Esophagus squamous epithelium (tissue), 5 donors: ENCODE results near the gene DAAM1. TPM values are rescaled to one million over a fixed set of nuclear protein-coding genes. Genes with fewer than 3 reads are reported as not detected.

Experiments
- DNase-seq: peaks from one replicate; lab custom pipeline; 2025; lab: John Stamatoyannopoulos, UW
- H3K27ac ChIP-seq, 4 donors: fragments of 200-600 bp; sonication (generic); one replicate each; pipeline ENCODE4 v1.5.1; 2016 to 2019; ENCODE audit warnings: mild to moderate bottlenecking in 1 of 4
- H3K27me3 ChIP-seq, 4 donors: fragments of 200-600 bp; sonication (generic); 1 replicate in 3 of 4; 2 replicates in 1 of 4; pipeline versions ENCODE4 v1.5.1 to v1.6.0; 2017 to 2021; ENCODE audit warnings: antibody characterized with exemption in 1 of 4
- H3K36me3 ChIP-seq, 3 donors: fragments of 200-600 bp; sonication (generic); one replicate each; pipeline ENCODE4 v1.5.1; 2016 to 2019
- H3K4me1 ChIP-seq, 3 donors: fragments of 200-600 bp; sonication (generic); one replicate each; pipeline ENCODE4 v1.5.1; 2017 to 2019
- H3K4me3 ChIP-seq, 4 donors: fragments of 200-600 bp; sonication (generic); 1 replicate in 3 of 4; 2 replicates in 1 of 4; pipeline ENCODE4 v1.5.1; 2016 to 2019; ENCODE audit warnings: mild to moderate bottlenecking in 2 of 4, moderate library complexity in 1 of 4
- H3K9me3 ChIP-seq, 3 donors: fragments of 200-600 bp; sonication (generic); one replicate each; pipeline ENCODE4 v1.5.1; 2016 to 2019
- CTCF ChIP-seq, 6 experiments: fragments of 450-650 bp in 4 of 6; fragments of 200-600 bp in 2 of 6; sonication (generic) in 2 of 6; IDR thresholded peaks; one replicate each; pipeline ENCODE4 v1.5.1; 2016 to 2019; ENCODE audit warnings: antibody characterized with exemption in 6 of 6, mild to moderate bottlenecking in 4 of 6, moderate library complexity in 4 of 6
- POLR2A ChIP-seq, 4 donors: fragments of 450-650 bp; IDR thresholded peaks; one replicate each; pipeline ENCODE4 v1.6.1; 2017; ENCODE audit warnings: antibody characterized with exemption in 4 of 4, mild to moderate bottlenecking in 4 of 4, moderate library complexity in 3 of 4
- WGBS, 2 donors: methylation state at CpG; one replicate each; pipeline ENCODE4 v1.1.5; 2018; 5-methylcytosine and 5-hydroxymethylcytosine counted together
- intact Hi-C: fragments of 100-400 bp; cut with DNase I; formaldehyde crosslinking; loops from one replicate; pipeline ENCODE4 v1.15.0; 2022
- total RNA-seq, 4 donors: library from RNA; depleted of rRNA; stranded (reverse); fragments of >200 nt; gene quantifications; one replicate each; pipeline ENCODE4 v1.1.0, GENCODE V29; 2016
- donor health status: DM: yes; HTN: yes; CAD: no.

The DAAM1 gene
- total RNA-seq, 4 donors from 2014 or later: 47.2 to 91.7 (median 64.0) TPM

GRCh38 chr14:59328454-59328853 is 140.0 kb downstream of the DAAM1 start:
- Histone ChIP-seq H3K27me3 (no peaks in the 10 kb centered on the region), H3K27ac (no peak overlapping the region), H3K4me1 (peaks cover 0 to 12% (median 12%) of the 10 kb centered on the region in 3 donors), H3K36me3 (peaks cover 0 to 86% (median 4%) of the 10 kb centered on the region in 3 donors), H3K4me3 (no peak overlapping the region), H3K9me3 (no peaks in the 10 kb centered on the region)
- intact Hi-C loops: no loop called here
- TF ChIP-seq POLR2A (IDR thresholded peaks at IDR 0.05) (no peak), CTCF (IDR thresholded peaks at IDR 0.05) (no peak)
- WGBS, 2 donors: 77 to 87% methylated on average over 4 of the region's 4 CpGs
- DNase-seq: no peak

GRCh38 chr14:59330455-59330854 is 142.0 kb downstream of the DAAM1 start:
- no peak overlapping the region for H3K4me3 ChIP-seq
- H3K27me3 ChIP-seq: no peaks in the 10 kb centered on the region
- intact Hi-C loops: no loop called here
- peaks cover 0 to 24% (median 22%) of the 10 kb centered on the region in 3 donors for H3K4me1 ChIP-seq
- H3K9me3 ChIP-seq: no peaks in the 10 kb centered on the region
- TF ChIP-seq POLR2A (IDR thresholded peaks at IDR 0.05) (no peak), CTCF (IDR thresholded peaks at IDR 0.05) (no peak)
- H3K27ac ChIP-seq: peak overlapping the region in 3 of 4 donors; percentile 58 to 78 (median 77)
- peaks cover 0 to 70% (median 4%) of the 10 kb centered on the region in 3 donors for H3K36me3 ChIP-seq
- 80 to 92% methylated on average over 5 of the region's 5 CpGs for WGBS, 2 donors
- DNase-seq: no peak

DNA sequence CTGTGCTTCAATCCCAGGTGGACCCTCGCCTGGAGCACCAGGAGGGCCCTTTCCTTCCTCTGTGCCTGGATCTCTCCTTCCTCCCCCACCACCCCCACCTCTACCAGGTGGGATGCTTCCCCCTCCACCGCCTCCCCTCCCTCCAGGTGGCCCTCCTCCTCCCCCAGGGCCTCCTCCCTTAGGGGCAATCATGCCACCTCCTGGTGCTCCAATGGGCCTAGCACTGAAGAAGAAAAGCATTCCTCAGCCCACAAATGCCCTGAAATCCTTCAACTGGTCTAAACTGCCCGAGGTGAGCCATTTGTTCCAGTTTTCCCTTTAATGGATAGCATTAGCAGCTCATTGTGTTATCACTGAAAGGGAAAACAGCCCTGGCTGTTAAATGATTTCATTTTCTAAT is 142.8 kb downstream of the DAAM1 start:
- TF ChIP-seq CTCF (IDR thresholded peaks at IDR 0.05): no peak
- TF ChIP-seq POLR2A (IDR thresholded peaks at IDR 0.05): no peak
- no peak for DNase-seq
- H3K36me3 ChIP-seq: peaks cover 0 to 63% (median 4%) of the 10 kb centered on the region in 3 donors
- intact Hi-C loops: no loop called here
- peaks cover 0 to 28% (median 22%) of the 10 kb centered on the region in 3 donors for H3K4me1 ChIP-seq
- no peak overlapping the region for H3K4me3 ChIP-seq
- H3K9me3 ChIP-seq: no peaks in the 10 kb centered on the region
- H3K27me3 ChIP-seq: no peaks in the 10 kb centered on the region
- peak overlapping the region in 3 of 4 donors; percentile 58 to 78 (median 77) for H3K27ac ChIP-seq
- 73 to 94% methylated on average over 3 of the region's 3 CpGs for WGBS, 2 donors

DNA sequence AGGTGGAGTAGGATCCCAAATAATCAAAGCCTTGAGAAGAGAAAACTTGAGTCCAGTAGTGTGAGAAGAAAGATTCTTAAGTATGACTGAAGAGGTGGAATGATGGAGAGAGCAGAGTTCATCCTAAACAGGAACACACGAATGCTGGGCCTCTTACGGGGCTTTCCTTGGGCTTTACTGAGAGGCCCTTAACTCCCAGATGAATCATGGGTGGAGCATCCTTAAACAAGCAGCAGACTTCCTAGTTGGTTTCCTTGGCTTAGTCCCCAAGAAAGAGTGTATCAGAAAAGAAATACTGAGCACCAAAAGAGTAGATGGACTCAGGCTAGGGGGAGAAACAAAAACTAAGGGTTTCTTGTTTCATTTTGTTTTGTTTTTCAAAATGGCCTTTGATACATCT is 144.3 kb downstream of the DAAM1 start:
- TF ChIP-seq CTCF (IDR thresholded peaks at IDR 0.05) (no peak), POLR2A (IDR thresholded peaks at IDR 0.05) (no peak)
- 32 to 36% methylated on average over 2 of the region's 2 CpGs for WGBS, 2 donors
- peak overlapping the region; percentile 32 to 82 (median 73) for H3K27ac ChIP-seq
- no peaks in the 10 kb centered on the region for H3K27me3 ChIP-seq
- intact Hi-C loops: no loop called here
- no peak for DNase-seq
- H3K36me3 ChIP-seq: peaks cover 0 to 49% (median 4%) of the 10 kb centered on the region in 3 donors
- H3K4me3 ChIP-seq: no peak overlapping the region
- no peaks in the 10 kb centered on the region for H3K9me3 ChIP-seq
- peaks cover 7 to 43% (median 25%) of the 10 kb centered on the region in 3 donors for H3K4me1 ChIP-seq

DNA sequence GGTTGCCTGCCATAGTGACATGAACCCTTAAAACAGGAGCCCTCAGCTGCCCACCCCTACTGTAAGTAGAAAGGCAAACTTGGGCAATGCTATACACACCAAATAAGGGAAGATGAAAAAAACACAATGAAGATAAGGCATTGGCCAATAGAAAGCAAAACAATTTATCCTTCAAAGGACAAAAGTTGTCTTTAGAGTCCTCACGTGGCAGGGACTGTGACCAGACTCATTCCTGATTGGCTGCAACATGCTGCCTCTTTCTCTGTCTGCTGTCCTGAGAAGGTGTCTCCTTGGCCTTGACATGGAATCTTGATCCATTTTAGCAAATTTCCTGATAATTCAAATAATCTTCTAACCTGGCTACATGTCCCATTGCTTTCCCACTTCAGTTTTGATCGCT is 144.8 kb downstream of the DAAM1 start:
- DNase-seq: no peak
- Histone ChIP-seq H3K27ac (peak overlapping the region; percentile 32 to 82 (median 73)), H3K36me3 (peaks cover 0 to 44% (median 4%) of the 10 kb centered on the region in 3 donors), H3K4me3 (no peak overlapping the region), H3K4me1 (peaks cover 7 to 48% (median 30%) of the 10 kb centered on the region in 3 donors), H3K9me3 (no peaks in the 10 kb centered on the region), H3K27me3 (no peaks in the 10 kb centered on the region)
- TF ChIP-seq CTCF (IDR thresholded peaks at IDR 0.05) (no peak), POLR2A (IDR thresholded peaks at IDR 0.05) (no peak)
- intact Hi-C loops: no loop called here
- WGBS, 2 donors: 18 to 25% methylated on average over 2 of the region's 2 CpGs
